ENCODE measurements around the gene CDV3. TPM values are rescaled to one million over a fixed set of nuclear protein-coding genes. Genes with fewer than 3 reads are reported as not detected.

Gene CDV3
- total and polyA plus RNA-seq, 4 donors: 48.8 to 153 (median 93.7) TPM

Other genes starting within 250 kb of the CDV3 start
- gene BFSP2, start 173.6 kb upstream of the CDV3 start, total RNA-seq: not detected
- gene BFSP2, start 173.6 kb upstream of the CDV3 start, polyA plus RNA-seq: not detected
- gene TOPBP1, start 88.3 kb downstream of the CDV3 start, total RNA-seq: 10 to 100 TPM; 16.8 to 23.2 TPM
- gene TOPBP1, start 88.3 kb downstream of the CDV3 start, polyA plus RNA-seq: 10 to 100 TPM in 1 of 2 donors, 1 to 10 TPM in 1; 8.4 to 17.7 TPM
- 1 to 10 TPM; 1.1 to 7.4 TPM for gene TF, start 172.7 kb downstream of the CDV3 start, total RNA-seq
- gene TF, start 172.7 kb downstream of the CDV3 start, polyA plus RNA-seq: 1 to 10 TPM in 1 of 2 donors, under 1 TPM in 1; 0.75 to 2.1 TPM
- 10 to 100 TPM; 32.9 to 33.6 TPM for gene SRPRB, start 232.1 kb downstream of the CDV3 start, total RNA-seq
- gene SRPRB, start 232.1 kb downstream of the CDV3 start, polyA plus RNA-seq: 10 to 100 TPM in 1 of 2 donors, 1 to 10 TPM in 1; 8.6 to 18.0 TPM

Data from aorta (tissue), 4 donors.